Lower leg skin (tissue), 3 donors: ENCODE measurements around the gene SLC1A1.

Source experiments
- CTCF ChIP-seq, 3 donors: fragments of 450-650 bp; IDR thresholded peaks; one replicate each; pipeline ENCODE4 v1.5.1; 2016; ENCODE audit warnings: antibody characterized with exemption in 3 of 3, mild to moderate bottlenecking in 3 of 3, moderate library complexity in 2 of 3
- POLR2A ChIP-seq, 2 donors: fragments of 450-650 bp; IDR thresholded peaks; one replicate each; pipeline ENCODE4 v1.6.1; 2016 to 2017; ENCODE audit warnings: antibody characterized with exemption in 2 of 2, mild to moderate bottlenecking in 1 of 2, moderate library complexity in 1 of 2

GRCh38 chr9:4588721-4589120 lies 98.5 kb downstream of the SLC1A1 start:
- TF ChIP-seq POLR2A (IDR thresholded peaks at IDR 0.05): no peak
- no peak for TF ChIP-seq CTCF (IDR thresholded peaks at IDR 0.05)
